Vagina (tissue), 2 donors: Measurements from ENCODE around the gene CCSER1.

Source experiments
- CTCF ChIP-seq, 3 experiments: fragments of 450-650 bp in 2 of 3; fragments of 200-600 bp in 1 of 3; sonication (generic) in 1 of 3; IDR thresholded peaks; one replicate each; pipeline ENCODE4 v1.5.1; 2017 to 2019; ENCODE audit warnings: antibody characterized with exemption in 3 of 3, mild to moderate bottlenecking in 2 of 3, moderate library complexity in 2 of 3
- POLR2A ChIP-seq, 2 donors: fragments of 450-650 bp; IDR thresholded peaks; one replicate each; pipeline ENCODE4 v1.6.1; 2017; ENCODE audit warnings: antibody characterized with exemption in 2 of 2, mild to moderate bottlenecking in 2 of 2, moderate library complexity in 2 of 2
- POLR2AphosphoS5 ChIP-seq, 2 donors: sonication (generic); formaldehyde crosslinking; IDR thresholded peaks; one replicate each; pipeline ENCODE4 v1.9.0; 2017; ENCODE audit warnings: antibody characterized with exemption in 2 of 2, mild to moderate bottlenecking in 2 of 2, low read depth in 1 of 2; ENCODE audit not compliant: insufficient read depth in 1 of 2

DNA sequence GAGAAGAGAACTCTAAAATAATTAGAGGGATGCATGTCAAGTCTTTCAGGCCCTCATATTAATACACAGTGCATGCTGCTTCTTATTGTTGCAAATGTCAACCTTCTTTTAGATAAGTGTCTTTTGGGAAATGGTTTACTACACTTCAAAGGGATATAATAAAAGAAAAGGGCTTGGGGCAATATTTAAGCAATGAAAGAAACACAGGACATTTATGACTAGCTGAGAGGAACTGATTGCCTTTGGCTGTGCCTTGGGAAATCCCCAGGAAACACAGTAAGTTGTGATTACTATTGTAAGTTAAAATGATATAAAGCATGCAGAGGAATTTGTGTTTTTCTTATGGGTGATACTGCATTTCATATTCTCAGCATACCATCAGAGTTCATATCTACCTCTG lies 1140.3 kb downstream of the CCSER1 start:
- no peak for TF ChIP-seq CTCF (IDR thresholded peaks at IDR 0.05)
- TF ChIP-seq POLR2AphosphoS5 (IDR thresholded peaks at IDR 0.05; ENCODE audit: insufficient read depth in 1 of 2, low read depth in 1 of 2) = no peak
- no peak for TF ChIP-seq POLR2A (IDR thresholded peaks at IDR 0.05)
